A549 (cell line): ENCODE results near the gene SLC24A3. TPM values are rescaled to one million over a fixed set of nuclear protein-coding genes. Genes with fewer than 3 reads are reported as not detected.

ENCODE experiments used
- ATAC-seq, 2 experiments: fragments of 200-7000 bp in 1 of 2; fragments of >200 bp in 1 of 2; cut with Nextera tagmentation in 1 of 2; cut with Tn5 transposase in 1 of 2; 3 replicates each; pipeline versions ENCODE4 v1.8.0 to v1.9.1; 2018 to 2020; ENCODE audit warnings: mild to moderate bottlenecking in 1 of 2, moderate library complexity in 1 of 2
- CTCF ChIA-PET: fragments of 300-600 bp; sonication (Branson Sonifier 250); formaldehyde crosslinking; extraction: SDS; loops from one replicate; lab custom pipeline; 2021; ENCODE audit warnings: antibody characterized with exemption, inconsistent platforms; lab: Yijun Ruan, JAX
- POLR2A ChIA-PET: fragments of 350-600 bp; formaldehyde crosslinking; extraction: SDS; loops from one replicate; lab custom pipeline; 2021; ENCODE audit warnings: antibody characterized with exemption, inconsistent platforms; lab: Yijun Ruan, JAX
- DNase-seq, 2 experiments: peaks; one replicate each; pipeline versions ENCODE4 v3.0.0 to v3.0.0-alpha.2; 2011 to 2016; ENCODE audit warnings: low read depth in 1 of 2, low spot score in 1 of 2
- FAIRE-seq: peaks from 2 replicates; lab custom pipeline; 2011; peaks lifted over from hg19 to GRCh38; lab: Jason Lieb, UNC
- H3K27ac ChIP-seq, 2 experiments: fragments of >200 bp; sonication (Bioruptor Twin); formaldehyde crosslinking; 3 replicates each; pipeline ENCODE4 v1.5.1; 2016 to 2017
- H3K4me1 ChIP-seq: fragments of >200 bp; sonication (Bioruptor Twin); formaldehyde crosslinking; 3 replicates; pipeline ENCODE4 v1.6.1; 2016
- H3K4me2 ChIP-seq: fragments of >200 bp; sonication (Bioruptor Twin); formaldehyde crosslinking; 3 replicates; pipeline ENCODE4 v1.6.1; 2016
- H3K4me3 ChIP-seq: fragments of >200 bp; sonication (Bioruptor Twin); formaldehyde crosslinking; 3 replicates; pipeline ENCODE4 v1.5.1; 2016
- H3K9me3 ChIP-seq: fragments of >200 bp; sonication (Bioruptor Twin); formaldehyde crosslinking; 3 replicates; pipeline ENCODE4 v1.6.1; 2016
- CBX2 ChIP-seq: fragments of 200-600 bp; sonication (generic); IDR thresholded peaks from 2 replicates; pipeline ENCODE4 v1.6.1; 2016; ENCODE audit warnings: low read depth, mild to moderate bottlenecking, borderline replicate concordance
- CEBPB ChIP-seq, 2 experiments: fragments of >200 bp in 1 of 2; sonication (Bioruptor Twin) in 1 of 2; formaldehyde crosslinking in 1 of 2; IDR thresholded peaks; 2 replicates each; pipeline ENCODE4 v1.6.1; 2012 to 2016
- EP300 ChIP-seq, 2 experiments: fragments of >200 bp; sonication (Bioruptor Twin); formaldehyde crosslinking; IDR thresholded peaks; 2 replicates in 1 of 2; 3 replicates in 1 of 2; pipeline ENCODE4 v1.6.1; 2016 to 2017
- FOSB ChIP-seq: fragments of 250-450 bp; sonication (Bioruptor Pico); IDR thresholded peaks from 2 replicates; pipeline ENCODE4 v1.5.0; 2020; ENCODE audit warnings: mild to moderate bottlenecking, moderate library complexity
- HMGXB4 ChIP-seq: fragments of 250-450 bp; sonication (Bioruptor Pico); IDR thresholded peaks from 2 replicates; pipeline ENCODE4 v1.5.0; 2021; ENCODE audit warnings: mild to moderate bottlenecking, moderate library complexity, borderline replicate concordance
- HOXB13 ChIP-seq: fragments of 250-450 bp; sonication (Bioruptor Pico); IDR thresholded peaks from 2 replicates; pipeline ENCODE4 v1.5.0; 2020; ENCODE audit warnings: low read depth, mild to moderate bottlenecking, moderate library complexity
- JUNB ChIP-seq: fragments of >200 bp; sonication (Bioruptor Twin); formaldehyde crosslinking; IDR thresholded peaks from 2 replicates; pipeline ENCODE4 v1.6.1; 2016
- KDM1A ChIP-seq: fragments of 200-600 bp; sonication (generic); IDR thresholded peaks from 2 replicates; pipeline ENCODE4 v1.6.1; 2016; ENCODE audit warnings: low read depth, mild to moderate bottlenecking
- MYC ChIP-seq: IDR thresholded peaks from 2 replicates; pipeline ENCODE4 v1.6.1; 2012; ENCODE audit warnings: mild to moderate bottlenecking, inconsistent platforms, low read length, improper control_type of control experiment, borderline replicate concordance
- NPAS2 ChIP-seq: fragments of 250-450 bp; sonication (Bioruptor Pico); IDR thresholded peaks from 2 replicates; pipeline ENCODE4 v1.8.0; 2022; ENCODE audit warnings: mild to moderate bottlenecking, moderate library complexity, borderline replicate concordance
- PHF8 ChIP-seq: fragments of 200-600 bp; sonication (generic); IDR thresholded peaks from 2 replicates; pipeline ENCODE4 v1.6.1; 2016; ENCODE audit warnings: low read depth, mild to moderate bottlenecking, antibody characterized with exemption, moderate library complexity, borderline replicate concordance
- RAD21 ChIP-seq, 2 experiments: fragments of >200 bp in 1 of 2; sonication (Bioruptor Twin) in 1 of 2; formaldehyde crosslinking in 1 of 2; IDR thresholded peaks in 1 of 2; conservative IDR thresholded peaks in 1 of 2; 2 replicates in 1 of 2; 3 replicates in 1 of 2; pipeline ENCODE4 v1.6.1; 2012 to 2018; ENCODE audit warnings: inconsistent platforms in 1 of 2
- ZC3H11A ChIP-seq: fragments of 450-650 bp; IDR thresholded peaks from 2 replicates; pipeline ENCODE4 v1.6.1; 2014; ENCODE audit warnings: antibody characterized with exemption, mild to moderate bottlenecking
- ZFP36 ChIP-seq: fragments of 450-650 bp; IDR thresholded peaks from 2 replicates; pipeline ENCODE4 v1.6.1; 2014; ENCODE audit warnings: borderline replicate concordance; ENCODE audit not compliant: partially characterized antibody
- ZSCAN20 ChIP-seq: fragments of 250-450 bp; sonication (Bioruptor Pico); IDR thresholded peaks from 2 replicates; pipeline ENCODE4 v1.8.0; 2022; ENCODE audit warnings: mild to moderate bottlenecking, moderate library complexity
- WGBS: methylation state at CpG from one replicate; pipeline ENCODE4 v1.1.6; 2017; ENCODE audit errors: missing lambda C conversion rate; 5-methylcytosine and 5-hydroxymethylcytosine counted together
- polyA plus RNA-seq, 4 experiments: library from polyadenylated mRNA; depleted of rRNA in 3 of 4; stranded (reverse); fragments of >200 nt; fragmentation: RNase III in 1 of 4; extraction: RNeasy Plus Mini Kit Qiagen cat#74134 plus additional on column Dnase treatment in 1 of 4; gene quantifications; 2 replicates in 3 of 4; 3 replicates in 1 of 4; pipeline ENCODE4 v1.2.3, GENCODE V29; 2011 to 2017
- TF ChIP-seq, protein P1 (sequence below): fragments of 450-650 bp; IDR thresholded peaks from 2 replicates; pipeline ENCODE4 v1.6.1; 2014; ENCODE audit warnings: antibody characterized with exemption
- TF ChIP-seq, protein P2 (sequence below): IDR thresholded peaks from 2 replicates; pipeline ENCODE4 v1.6.1; 2012
- TF ChIP-seq, protein P3 (sequence below): IDR thresholded peaks from 2 replicates; pipeline ENCODE4 v1.6.1; 2012
- TF ChIP-seq, protein P4 (sequence below): fragments of >200 bp; sonication (Bioruptor Twin); formaldehyde crosslinking; IDR thresholded peaks from 2 replicates; pipeline ENCODE4 v1.6.1; 2016
- TF ChIP-seq, protein P5 (sequence below): fragments of 250-450 bp; sonication (Bioruptor Pico); IDR thresholded peaks from 2 replicates; pipeline ENCODE4 v1.5.0; 2020; ENCODE audit warnings: low read depth, mild to moderate bottlenecking, moderate library complexity

SLC24A3 gene
- polyA plus RNA-seq, 2 of the 4 experiments (the other 2 are of a cell fraction), result 0.08 TPM; not detected in 1

- ATAC-seq (no peak), DNase-seq (no peak), FAIRE-seq (no peak)
- Histone ChIP-seq H3K4me2 (no peak overlapping the region), H3K4me3 (no peak overlapping the region), H3K27ac (no peak overlapping the region), H3K9me3 (no peaks in the 10 kb centered on the region), H3K4me1 (no peaks in the 10 kb centered on the region)
- TF ChIP-seq JUNB (no peak), ZC3H11A (no peak), EP300 (IDR thresholded peaks at IDR 0.05) (no peak), CBX2 (no peak), HOXB13 (CRISPR knock-in tag) (no peak), FOSB (no peak), ZFP36 (no peak)
- TF ChIP-seq, protein P1, sequence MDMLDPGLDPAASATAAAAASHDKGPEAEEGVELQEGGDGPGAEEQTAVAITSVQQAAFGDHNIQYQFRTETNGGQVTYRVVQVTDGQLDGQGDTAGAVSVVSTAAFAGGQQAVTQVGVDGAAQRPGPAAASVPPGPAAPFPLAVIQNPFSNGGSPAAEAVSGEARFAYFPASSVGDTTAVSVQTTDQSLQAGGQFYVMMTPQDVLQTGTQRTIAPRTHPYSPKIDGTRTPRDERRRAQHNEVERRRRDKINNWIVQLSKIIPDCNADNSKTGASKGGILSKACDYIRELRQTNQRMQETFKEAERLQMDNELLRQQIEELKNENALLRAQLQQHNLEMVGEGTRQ, result no peak
- TF ChIP-seq, protein P2, sequence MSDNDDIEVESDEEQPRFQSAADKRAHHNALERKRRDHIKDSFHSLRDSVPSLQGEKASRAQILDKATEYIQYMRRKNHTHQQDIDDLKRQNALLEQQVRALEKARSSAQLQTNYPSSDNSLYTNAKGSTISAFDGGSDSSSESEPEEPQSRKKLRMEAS, result no peak
- TF ChIP-seq, protein P3, sequence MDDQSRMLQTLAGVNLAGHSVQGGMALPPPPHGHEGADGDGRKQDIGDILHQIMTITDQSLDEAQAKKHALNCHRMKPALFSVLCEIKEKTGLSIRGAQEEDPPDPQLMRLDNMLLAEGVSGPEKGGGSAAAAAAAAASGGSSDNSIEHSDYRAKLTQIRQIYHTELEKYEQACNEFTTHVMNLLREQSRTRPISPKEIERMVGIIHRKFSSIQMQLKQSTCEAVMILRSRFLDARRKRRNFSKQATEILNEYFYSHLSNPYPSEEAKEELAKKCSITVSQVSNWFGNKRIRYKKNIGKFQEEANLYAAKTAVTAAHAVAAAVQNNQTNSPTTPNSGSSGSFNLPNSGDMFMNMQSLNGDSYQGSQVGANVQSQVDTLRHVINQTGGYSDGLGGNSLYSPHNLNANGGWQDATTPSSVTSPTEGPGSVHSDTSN, result no peak
- TF ChIP-seq, protein P4, sequence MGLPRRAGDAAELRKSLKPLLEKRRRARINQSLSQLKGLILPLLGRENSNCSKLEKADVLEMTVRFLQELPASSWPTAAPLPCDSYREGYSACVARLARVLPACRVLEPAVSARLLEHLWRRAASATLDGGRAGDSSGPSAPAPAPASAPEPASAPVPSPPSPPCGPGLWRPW, result no peak
- CTCF ChIA-PET, result no interaction called here
- 16% methylated on average over 2 of the region's 2 CpGs for WGBS
- POLR2A ChIA-PET, result no interaction called here
Measured at GRCh38 chr20:19181552-19181951, 30.9 kb upstream of the SLC24A3 start.

GRCh38 chr20:19185083-19185482, 27.4 kb upstream of the SLC24A3 start:
- no peak for FAIRE-seq
- TF ChIP-seq RAD21 (conservative IDR thresholded peaks at IDR 0.05 in 1 of 2, IDR thresholded peaks at IDR 0.05 in 1 of 2) (0 out of 5 replicates have a peak, but pooled peaks of 1 of the 2 experiments have one; percentile 12), EP300 (IDR thresholded peaks at IDR 0.05) (no peak)
- POLR2A ChIA-PET, result no interaction called here

DNA sequence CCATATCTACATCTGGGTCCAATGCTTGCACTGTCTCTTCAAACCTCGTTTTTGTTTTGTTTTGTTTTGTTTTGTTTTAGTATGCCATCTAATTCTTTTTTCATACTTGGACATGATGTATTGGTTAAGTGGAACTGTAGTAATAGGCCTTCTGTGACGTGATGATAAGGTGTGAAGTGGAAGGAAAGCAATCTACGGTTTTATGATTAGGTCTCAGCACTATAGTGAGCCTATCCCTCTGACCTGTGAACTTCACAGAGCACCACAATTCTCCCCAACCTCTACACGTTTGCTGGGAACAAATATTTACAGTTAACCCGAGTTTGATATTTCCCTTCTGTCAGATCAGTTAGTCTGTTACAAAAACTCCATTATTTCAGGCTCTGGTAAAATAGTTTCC, 19.1 kb upstream of the SLC24A3 start:
- Histone ChIP-seq H3K27ac (no peak overlapping the region), H3K9me3 (peaks cover 3% of the 10 kb centered on the region; the same call in 1 of the 3 replicates), H3K4me2 (no peak overlapping the region), H3K4me3 (no peak overlapping the region), H3K4me1 (no peaks in the 10 kb centered on the region)
- ChIA-PET POLR2A (no interaction called here), CTCF (interaction anchor here (1.0 to 1.8 kb wide), 3 partner anchors 12 to 469 kb away, joined by 3 to 7 read pairs (median 6); no protein-coding TSS in a partner anchor)
- ATAC-seq (no peak), FAIRE-seq (peak; percentile 79), DNase-seq (no peak)
- 3% methylated on average over 5 of the region's 5 CpGs for WGBS
- TF ChIP-seq NPAS2 (CRISPR knock-in tag) (no peak), MYC (no peak), PHF8 (no peak), HMGXB4 (CRISPR knock-in tag) (no peak), HOXB13 (CRISPR knock-in tag) (no peak), KDM1A (no peak), CEBPB (IDR thresholded peaks at IDR 0.05) (no peak), ZSCAN20 (CRISPR knock-in tag) (no peak)
- TF ChIP-seq, protein P5, sequence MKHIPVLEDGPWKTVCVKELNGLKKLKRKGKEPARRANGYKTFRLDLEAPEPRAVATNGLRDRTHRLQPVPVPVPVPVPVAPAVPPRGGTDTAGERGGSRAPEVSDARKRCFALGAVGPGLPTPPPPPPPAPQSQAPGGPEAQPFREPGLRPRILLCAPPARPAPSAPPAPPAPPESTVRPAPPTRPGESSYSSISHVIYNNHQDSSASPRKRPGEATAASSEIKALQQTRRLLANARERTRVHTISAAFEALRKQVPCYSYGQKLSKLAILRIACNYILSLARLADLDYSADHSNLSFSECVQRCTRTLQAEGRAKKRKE (CRISPR knock-in tag), result no peak
- TF ChIP-seq, protein P2, result no peak

More at GRCh38 chr20:19185083-19185482, 27.4 kb upstream of the SLC24A3 start:
- Histone ChIP-seq H3K4me3 (no peak overlapping the region), H3K27ac (no peak overlapping the region), H3K4me2 (no peak overlapping the region), H3K4me1 (no peaks in the 10 kb centered on the region), H3K9me3 (peaks cover 3% of the 10 kb centered on the region; the same call in 1 of the 3 replicates)
- CTCF ChIA-PET, result interaction anchor here (0.9 kb wide), 1 partner anchor 477 kb away, joined by 3 read pairs; no protein-coding TSS in a partner anchor
- DNase-seq (no peak), ATAC-seq (no peak)
